Neutrophil (primary cell): ENCODE results near the gene FAM120A.
A peak's percentile ranks its signal among the peaks of the same experiment; 100 is the strongest.

Source experiments
- H3K27ac ChIP-seq: fragments of 200-600 bp; sonication (generic); 2 replicates; pipeline ENCODE4 v1.5.1; 2016; ENCODE audit warnings: mild to moderate bottlenecking, moderate library complexity
- H3K27me3 ChIP-seq: fragments of 200-600 bp; sonication (generic); 2 replicates; pipeline ENCODE4 v1.6.0; 2016; ENCODE audit warnings: mild to moderate bottlenecking
- H3K36me3 ChIP-seq: fragments of 200-600 bp; sonication (generic); 2 replicates; pipeline ENCODE4 v1.5.1; 2017
- H3K4me1 ChIP-seq, 2 experiments: fragments of 200-600 bp in 1 of 2; sonication (generic) in 1 of 2; 1 replicate in 1 of 2; 2 replicates in 1 of 2; pipeline versions ENCODE4 v1.5.1 to v1.6.1; 2013 to 2016; ENCODE audit warnings: low read depth in 1 of 2, low read length in 1 of 2, mild to moderate bottlenecking in 1 of 2, moderate library complexity in 1 of 2; ENCODE audit not compliant: control insufficient read depth in 1 of 2, insufficient read depth in 1 of 2
- H3K4me3 ChIP-seq, 2 experiments: fragments of 200-600 bp in 1 of 2; sonication (generic) in 1 of 2; 1 replicate in 1 of 2; 2 replicates in 1 of 2; pipeline ENCODE4 v1.5.1; 2013 to 2016; ENCODE audit warnings: low read depth in 1 of 2, low read length in 1 of 2, mild to moderate bottlenecking in 1 of 2, moderate library complexity in 1 of 2
- H3K9me3 ChIP-seq: fragments of 200-600 bp; sonication (generic); 2 replicates; pipeline ENCODE4 v1.5.1; 2016
- TF ChIP-seq, protein P1 (sequence below): fragments of 200-600 bp; sonication (generic); IDR thresholded peaks from 2 replicates; pipeline ENCODE4 v1.5.1; 2016; ENCODE audit warnings: antibody characterized with exemption

FAM120A gene

DNA sequence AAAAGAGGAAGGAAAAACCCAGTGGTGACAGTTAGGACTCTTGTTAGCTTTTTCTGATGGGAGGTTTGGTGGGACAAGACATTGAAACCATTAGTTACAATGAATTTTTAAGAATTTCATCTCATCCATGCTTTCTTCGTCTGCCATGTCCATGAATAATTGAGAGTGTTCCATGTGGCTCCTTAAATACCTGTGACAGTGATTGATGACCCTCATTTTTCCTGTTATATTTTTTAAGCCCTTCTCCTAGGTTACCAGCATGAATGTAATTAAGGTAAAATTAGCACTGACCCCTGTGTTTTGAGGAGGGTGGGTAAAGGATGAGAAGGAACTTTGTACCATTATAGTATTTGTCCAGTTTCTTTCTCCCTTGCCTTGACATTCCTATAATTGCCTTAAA is 101.4 kb downstream of the FAM120A start:
- H3K4me1 ChIP-seq = no peaks in the 10 kb centered on the region
- TF ChIP-seq, protein P1, sequence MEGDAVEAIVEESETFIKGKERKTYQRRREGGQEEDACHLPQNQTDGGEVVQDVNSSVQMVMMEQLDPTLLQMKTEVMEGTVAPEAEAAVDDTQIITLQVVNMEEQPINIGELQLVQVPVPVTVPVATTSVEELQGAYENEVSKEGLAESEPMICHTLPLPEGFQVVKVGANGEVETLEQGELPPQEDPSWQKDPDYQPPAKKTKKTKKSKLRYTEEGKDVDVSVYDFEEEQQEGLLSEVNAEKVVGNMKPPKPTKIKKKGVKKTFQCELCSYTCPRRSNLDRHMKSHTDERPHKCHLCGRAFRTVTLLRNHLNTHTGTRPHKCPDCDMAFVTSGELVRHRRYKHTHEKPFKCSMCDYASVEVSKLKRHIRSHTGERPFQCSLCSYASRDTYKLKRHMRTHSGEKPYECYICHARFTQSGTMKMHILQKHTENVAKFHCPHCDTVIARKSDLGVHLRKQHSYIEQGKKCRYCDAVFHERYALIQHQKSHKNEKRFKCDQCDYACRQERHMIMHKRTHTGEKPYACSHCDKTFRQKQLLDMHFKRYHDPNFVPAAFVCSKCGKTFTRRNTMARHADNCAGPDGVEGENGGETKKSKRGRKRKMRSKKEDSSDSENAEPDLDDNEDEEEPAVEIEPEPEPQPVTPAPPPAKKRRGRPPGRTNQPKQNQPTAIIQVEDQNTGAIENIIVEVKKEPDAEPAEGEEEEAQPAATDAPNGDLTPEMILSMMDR = no peak
- H3K27ac ChIP-seq = peak overlapping the region; percentile 26
- H3K9me3 ChIP-seq = no peaks in the 10 kb centered on the region
- peaks cover 92% of the 10 kb centered on the region for H3K36me3 ChIP-seq
- no peaks in the 10 kb centered on the region for H3K27me3 ChIP-seq
- no peak overlapping the region for H3K4me3 ChIP-seq

DNA sequence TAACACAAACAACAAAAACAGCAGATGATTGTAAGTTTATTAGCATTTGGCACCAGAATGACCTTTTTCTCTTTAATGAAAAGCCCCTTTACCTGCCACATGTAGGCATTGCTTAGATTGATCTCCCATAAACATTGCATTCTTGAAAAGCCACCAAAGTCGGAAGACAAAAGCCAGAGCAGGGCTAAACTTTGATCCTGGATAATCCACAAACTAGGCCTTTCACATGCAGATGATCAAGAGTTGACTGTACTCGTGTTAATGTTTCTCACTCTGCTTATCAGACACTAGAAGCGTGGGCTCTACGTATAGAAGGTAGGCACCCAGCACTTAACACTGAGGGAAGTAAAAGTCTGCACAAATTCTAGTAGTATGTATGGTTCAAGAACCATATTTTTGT is 103.9 kb downstream of the FAM120A start:
- Histone ChIP-seq H3K4me3 (no peak overlapping the region), H3K9me3 (peaks cover 3% of the 10 kb centered on the region), H3K27ac (no peak overlapping the region), H3K27me3 (no peaks in the 10 kb centered on the region), H3K4me1 (no peaks in the 10 kb centered on the region), H3K36me3 (peaks cover 92% of the 10 kb centered on the region)
- TF ChIP-seq, protein P1 = no peak

DNA sequence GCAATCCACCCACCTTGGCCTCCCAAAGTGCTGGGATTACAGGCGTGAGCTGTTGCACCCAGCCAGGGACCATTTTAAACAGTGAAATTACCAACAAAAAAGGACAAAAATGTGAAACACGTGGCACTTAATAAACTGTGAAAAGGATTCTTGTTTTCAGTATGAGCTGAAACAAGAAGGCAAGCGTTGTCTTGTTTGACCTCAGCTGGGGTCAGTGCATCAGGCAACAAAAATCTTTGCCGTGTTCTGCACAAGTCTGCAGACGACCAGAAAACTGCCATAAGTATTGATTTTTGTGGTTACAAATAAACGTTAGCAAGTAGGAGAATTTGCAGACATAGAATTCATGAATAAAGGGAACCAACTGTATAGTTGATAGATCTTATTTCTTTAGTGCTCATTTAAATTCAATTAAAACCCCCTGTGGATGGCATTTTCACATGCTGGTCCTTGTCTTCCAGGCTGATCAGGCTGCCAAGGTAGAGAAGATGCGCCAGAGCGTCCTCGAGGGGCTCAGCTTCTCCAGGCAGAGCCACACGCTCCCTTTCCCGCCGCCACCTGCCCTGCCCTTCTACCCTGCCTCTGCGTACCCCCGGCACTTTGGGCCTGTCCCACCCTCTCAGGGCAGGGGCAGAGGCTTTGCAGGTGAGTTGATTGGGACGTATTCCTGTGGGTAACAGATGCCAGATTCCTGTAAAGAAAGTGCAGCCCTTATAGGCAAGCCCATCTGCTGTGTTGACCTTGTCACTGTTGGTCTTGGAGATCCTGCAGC is 106.1 kb downstream of the FAM120A start:
- H3K4me1 ChIP-seq = no peaks in the 10 kb centered on the region
- H3K27me3 ChIP-seq = no peaks in the 10 kb centered on the region
- no peak overlapping the region for H3K4me3 ChIP-seq
- H3K9me3 ChIP-seq = peaks cover 3% of the 10 kb centered on the region
- TF ChIP-seq, protein P1 = no peak
- no peak overlapping the region for H3K27ac ChIP-seq
- peaks cover 96% of the 10 kb centered on the region for H3K36me3 ChIP-seq

DNA sequence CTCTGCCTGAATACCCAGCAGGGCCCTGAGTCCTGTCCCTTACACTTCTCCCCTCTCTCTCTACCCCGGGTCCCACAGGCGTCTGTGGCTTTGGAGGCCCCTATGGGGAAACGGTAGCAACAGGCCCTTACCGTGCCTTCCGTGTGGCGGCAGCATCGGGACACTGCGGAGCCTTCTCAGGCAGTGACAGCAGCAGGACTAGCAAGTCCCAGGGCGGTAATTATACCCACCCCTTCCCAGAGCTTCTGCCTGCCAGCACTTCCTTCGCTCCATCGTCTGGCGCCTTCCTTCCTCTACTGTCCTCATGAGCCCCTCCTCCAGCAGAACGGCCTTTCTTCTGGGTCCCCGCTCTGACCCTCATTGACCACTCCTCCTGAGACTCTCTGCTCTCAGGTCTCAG is 107.0 kb downstream of the FAM120A start:
- H3K4me1 ChIP-seq = no peaks in the 10 kb centered on the region
- H3K9me3 ChIP-seq = peaks cover 3% of the 10 kb centered on the region
- H3K27me3 ChIP-seq = no peaks in the 10 kb centered on the region
- H3K27ac ChIP-seq = no peak overlapping the region
- peaks cover 96% of the 10 kb centered on the region for H3K36me3 ChIP-seq
- TF ChIP-seq, protein P1 = no peak
- no peak overlapping the region for H3K4me3 ChIP-seq

DNA sequence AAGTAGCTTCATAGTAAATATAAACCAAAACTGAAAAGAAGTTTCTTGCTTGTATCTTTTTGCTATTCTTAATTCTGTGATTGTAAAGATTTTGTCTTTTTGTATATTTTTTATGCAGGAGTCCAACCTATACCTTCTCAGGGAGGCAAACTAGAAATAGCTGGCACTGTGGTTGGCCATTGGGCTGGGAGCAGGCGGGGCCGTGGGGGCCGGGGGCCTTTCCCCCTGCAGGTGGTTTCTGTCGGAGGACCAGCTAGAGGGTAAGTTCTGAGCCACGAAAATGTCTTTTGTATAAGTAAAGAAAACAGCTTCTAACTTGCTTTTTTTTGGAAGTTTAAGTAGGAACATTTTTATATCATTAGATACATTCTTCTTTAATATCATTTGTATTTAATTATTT is 109.5 kb downstream of the FAM120A start:
- TF ChIP-seq, protein P1 = no peak
- peaks cover 91% of the 10 kb centered on the region for H3K36me3 ChIP-seq
- no peak overlapping the region for H3K27ac ChIP-seq
- H3K9me3 ChIP-seq = peaks cover 3% of the 10 kb centered on the region
- no peak overlapping the region for H3K4me3 ChIP-seq
- no peaks in the 10 kb centered on the region for H3K27me3 ChIP-seq
- H3K4me1 ChIP-seq = peaks cover under 1 to 1% of the 10 kb centered on the region in 2 experiments
